Retinal pigment epithelial cell (primary cell): ENCODE measurements around the gene KAT2A.
"Not testable (repeated sequence)": the region's sequence is repeated elsewhere in the genome, so short reads cannot be mapped to it uniquely, and the experiment has no call there.

Experiments
- DNase-seq: peaks from one replicate; pipeline ENCODE4 v3.0.0-alpha.2; 2010; ENCODE audit warnings: low read depth
- H3K4me3 ChIP-seq: 2 replicates; pipeline ENCODE4 v1.5.1; 2011; ENCODE audit warnings: mild to moderate bottlenecking, low read length, control low read depth, moderate library complexity
- TF ChIP-seq, protein P1 (sequence below): conservative IDR thresholded peaks from 2 replicates; pipeline ENCODE4 v1.5.1; 2011; ENCODE audit warnings: low read depth, low read length, control low read depth, inconsistent platforms

The KAT2A gene

GRCh38 chr17:42142371-42142896, 21.3 kb upstream of the KAT2A start:
- no peak for DNase-seq
- TF ChIP-seq, protein P1, sequence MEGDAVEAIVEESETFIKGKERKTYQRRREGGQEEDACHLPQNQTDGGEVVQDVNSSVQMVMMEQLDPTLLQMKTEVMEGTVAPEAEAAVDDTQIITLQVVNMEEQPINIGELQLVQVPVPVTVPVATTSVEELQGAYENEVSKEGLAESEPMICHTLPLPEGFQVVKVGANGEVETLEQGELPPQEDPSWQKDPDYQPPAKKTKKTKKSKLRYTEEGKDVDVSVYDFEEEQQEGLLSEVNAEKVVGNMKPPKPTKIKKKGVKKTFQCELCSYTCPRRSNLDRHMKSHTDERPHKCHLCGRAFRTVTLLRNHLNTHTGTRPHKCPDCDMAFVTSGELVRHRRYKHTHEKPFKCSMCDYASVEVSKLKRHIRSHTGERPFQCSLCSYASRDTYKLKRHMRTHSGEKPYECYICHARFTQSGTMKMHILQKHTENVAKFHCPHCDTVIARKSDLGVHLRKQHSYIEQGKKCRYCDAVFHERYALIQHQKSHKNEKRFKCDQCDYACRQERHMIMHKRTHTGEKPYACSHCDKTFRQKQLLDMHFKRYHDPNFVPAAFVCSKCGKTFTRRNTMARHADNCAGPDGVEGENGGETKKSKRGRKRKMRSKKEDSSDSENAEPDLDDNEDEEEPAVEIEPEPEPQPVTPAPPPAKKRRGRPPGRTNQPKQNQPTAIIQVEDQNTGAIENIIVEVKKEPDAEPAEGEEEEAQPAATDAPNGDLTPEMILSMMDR, result no peak
- H3K4me3 ChIP-seq, result no peak overlapping the region

GRCh38 chr17:42141382-42141781, 20.2 kb upstream of the KAT2A start:
- DNase-seq, result no peak
- H3K4me3 ChIP-seq, result no peak overlapping the region
- TF ChIP-seq, protein P1, result no peak

- not testable (repeated sequence) for H3K4me3 ChIP-seq, DNase-seq
Observed at GRCh38 chr17:42140690-42141089, 19.5 kb upstream of the KAT2A start.

GRCh38 chr17:42138749-42139492, 17.8 kb upstream of the KAT2A start:
- no peak for DNase-seq
- TF ChIP-seq, protein P1, result no peak
- H3K4me3 ChIP-seq, result no peak overlapping the region

- TF ChIP-seq, protein P1, result no peak
- no peak overlapping the region for H3K4me3 ChIP-seq
Observed at GRCh38 chr17:42136654-42137051, 15.5 kb upstream of the KAT2A start.

GRCh38 chr17:42135664-42136653, 14.8 kb upstream of the KAT2A start:
- TF ChIP-seq, protein P1, result no peak
- DNase-seq, result peak; percentile 73
- H3K4me3 ChIP-seq, result no peak overlapping the region

More at GRCh38 chr17:42136654-42137051, 15.5 kb upstream of the KAT2A start:
- DNase-seq, result no peak

DNA sequence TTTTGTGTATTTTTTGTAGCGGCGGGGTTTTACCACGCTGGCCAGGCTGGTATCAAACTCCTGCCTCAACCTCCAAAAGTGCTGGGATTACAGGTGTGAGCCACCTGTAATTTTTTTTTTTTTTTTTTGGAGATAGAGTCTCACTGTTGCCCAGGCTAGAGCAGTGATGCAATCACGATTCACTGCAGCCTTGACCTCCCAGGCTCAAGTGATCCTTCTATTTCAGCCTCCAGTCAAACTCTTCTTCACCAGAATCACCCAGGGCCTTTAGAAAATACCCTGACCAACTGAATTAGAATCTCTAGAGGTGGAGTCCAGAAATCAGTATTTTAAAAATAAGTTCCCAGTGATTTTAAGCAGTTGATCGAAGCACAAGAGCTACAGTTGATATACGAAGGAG, 14.0 kb upstream of the KAT2A start:
- TF ChIP-seq, protein P1, result no peak
- no peak overlapping the region for H3K4me3 ChIP-seq
- DNase-seq, result no peak
